Measurements from ENCODE around the gene ZYX. TPM values are rescaled to one million over a fixed set of nuclear protein-coding genes. Genes with fewer than 3 reads are reported as not detected.

Gene ZYX
- total and polyA plus RNA-seq, 2 of the 13 experiments (the other 11 are each of a cell fraction or from before 2014, with no cell fraction given) = 9.9 to 13.7 TPM

- FAIRE-seq = no peak
- ChIA-PET CTCF (ENCODE audit: low intra/inter-chr PET ratio, low total read pairs) (no interaction called here), POLR2A (interaction anchor here (1.0 kb wide), 1 partner anchor 21 kb away, joined by 3 read pairs; no protein-coding TSS in a partner anchor)
- Histone ChIP-seq H3K9me3 (ENCODE audit: low read length) (no peaks in the 10 kb centered on the region), H3K4me1 (ENCODE audit: insufficient read depth, low read length) (peaks cover 21% of the 10 kb centered on the region), H3K4me3 (replicated peaks in 1 of 3; ENCODE audit: insufficient read depth in 1 of 3, low read depth in 2 of 3, low read length in 3 of 3) (no peak overlapping the region), H3K9ac (ENCODE audit: insufficient read depth, low read depth, low read length) (no peak overlapping the region), H3K79me2 (ENCODE audit: insufficient read depth, low read length) (no peaks in the 10 kb centered on the region), H3K4me2 (ENCODE audit: low read depth, low read length) (no peak overlapping the region), H3K27ac (ENCODE audit: extremely low read length, insufficient read depth, low read length) (no peak overlapping the region), H3K27me3 (ENCODE audit: control insufficient read depth in 1 of 2, insufficient read depth in 2 of 2, low read length in 2 of 2) (no peaks in the 10 kb centered on the region), H2AFZ (ENCODE audit: low read length) (no peak overlapping the region), H4K20me1 (ENCODE audit: insufficient read depth, low read length) (no peaks in the 10 kb centered on the region), H3K36me3 (replicated peaks in 1 of 2; ENCODE audit: control insufficient read depth in 1 of 2, insufficient read depth in 2 of 2, low read length in 2 of 2) (no peaks in the 10 kb centered on the region)
- BruUV-seq (replicated peaks) = no TSS peak
- WGBS (ENCODE audit: low lambda C conversion rate) = 38% methylated on average over 7 of the region's 7 CpGs
- intact Hi-C loops (cut with micrococcal nuclease; ENCODE audit: unreplicated experiment) = no loop called here
- TF ChIP-seq ZNF432 (CRISPR knock-in tag; IDR thresholded peaks at IDR 0.05; ENCODE audit: borderline replicate concordance) (no peak), TEAD3 (CRISPR knock-in tag; optimal IDR thresholded peaks at IDR 0.05; ENCODE audit: borderline replicate concordance) (no peak), NFKBIZ (CRISPR knock-in tag; IDR thresholded peaks at IDR 0.05) (no peak), DMAP1 (CRISPR knock-in tag; IDR thresholded peaks at IDR 0.05) (no peak)
- in situ Hi-C loops (cut with HindIII; ENCODE audit: extremely low pct_ligation_motif_present, low pct_unique_long_range_greater_than_20kb) = loop anchor here (25.0 kb wide), 1 partner anchor 537 kb away; the partner anchor contains the start of gene TCAF1
- DNase-seq (ENCODE audit: low spot score) = no peak
- ATAC-seq = no peak
Observed at GRCh38 chr7:143375298-143376034, 5.7 kb upstream of the ZYX start.

- H3K79me2 ChIP-seq (ENCODE audit: insufficient read depth, low read length) = no peaks in the 10 kb centered on the region
- H3K9me3 ChIP-seq (ENCODE audit: low read length) = no peaks in the 10 kb centered on the region
- TF ChIP-seq ZNF703 (CRISPR knock-in tag; IDR thresholded peaks at IDR 0.05; ENCODE audit: borderline replicate concordance) = no peak
- no peak for TF ChIP-seq GTF2F1 (IDR thresholded peaks at IDR 0.05; ENCODE audit: low read length)
- no peak for TF ChIP-seq NFE2L1 (CRISPR knock-in tag; IDR thresholded peaks at IDR 0.05; ENCODE audit: borderline replicate concordance)
- TF ChIP-seq TRIM24 (CRISPR knock-in tag; IDR thresholded peaks at IDR 0.05) = no peak
- TF ChIP-seq ZSCAN31 (CRISPR knock-in tag; IDR thresholded peaks at IDR 0.05; ENCODE audit: low read depth) = no peak
- TF ChIP-seq BRF2 (CRISPR knock-in tag; IDR thresholded peaks at IDR 0.05) = no peak
- TF ChIP-seq ZNF841 (CRISPR knock-in tag; IDR thresholded peaks at IDR 0.05; ENCODE audit: borderline replicate concordance) = no peak
- no peak for TF ChIP-seq KMT2A (CRISPR knock-in tag; IDR thresholded peaks at IDR 0.05)
- no peak for TF ChIP-seq IKZF5 (CRISPR knock-in tag; IDR thresholded peaks at IDR 0.05)
- no peak for TF ChIP-seq ZNF576 (CRISPR knock-in tag; IDR thresholded peaks at IDR 0.05)
- no peak for TF ChIP-seq ARHGAP35 (CRISPR knock-in tag; IDR thresholded peaks at IDR 0.05; ENCODE audit: borderline replicate concordance)
- BruUV-seq (replicated peaks) = no TSS peak
- no peak overlapping the region for H2AFZ ChIP-seq (ENCODE audit: low read length)
- no peaks in the 10 kb centered on the region for H3K36me3 ChIP-seq (replicated peaks in 1 of 2; ENCODE audit: control insufficient read depth in 1 of 2, insufficient read depth in 2 of 2, low read length in 2 of 2)
- FAIRE-seq (no peak), DNase-seq (ENCODE audit: low spot score) (no peak), ATAC-seq (no peak)
- no peak overlapping the region for H3K4me3 ChIP-seq (replicated peaks in 1 of 3; ENCODE audit: insufficient read depth in 1 of 3, low read depth in 2 of 3, low read length in 3 of 3)
- intact Hi-C loops (cut with micrococcal nuclease; ENCODE audit: unreplicated experiment) = no loop called here
- H3K27ac ChIP-seq (ENCODE audit: extremely low read length, insufficient read depth, low read length) = no peak overlapping the region
- no peak overlapping the region for H3K4me2 ChIP-seq (ENCODE audit: low read depth, low read length)
- no peaks in the 10 kb centered on the region for H4K20me1 ChIP-seq (ENCODE audit: insufficient read depth, low read length)
- H3K4me1 ChIP-seq (ENCODE audit: insufficient read depth, low read length) = peaks cover 21% of the 10 kb centered on the region
- CTCF ChIA-PET (ENCODE audit: low intra/inter-chr PET ratio, low total read pairs) = no interaction called here
- no peak overlapping the region for H3K9ac ChIP-seq (ENCODE audit: insufficient read depth, low read depth, low read length)
- 32% methylated on average over 3 of the region's 5 CpGs for WGBS (ENCODE audit: low lambda C conversion rate)
- POLR2A ChIA-PET = no interaction called here
- in situ Hi-C loops (cut with HindIII; ENCODE audit: extremely low pct_ligation_motif_present, low pct_unique_long_range_greater_than_20kb) = loop anchor here (25.0 kb wide), 1 partner anchor 536 kb away; the partner anchor contains the start of gene TCAF1
- H3K27me3 ChIP-seq (ENCODE audit: control insufficient read depth in 1 of 2, insufficient read depth in 2 of 2, low read length in 2 of 2) = no peaks in the 10 kb centered on the region
Observed at GRCh38 chr7:143376396-143376795, 4.7 kb upstream of the ZYX start.

Measured in HepG2 (cell line).